NCI-H446 treated with DMSO at 0.1 percent for 48 hours (cell line): ENCODE measurements around the gene KIF12.

Experiments used
- DNase-seq: peaks from one replicate; lab custom pipeline; 2025; lab: John Stamatoyannopoulos, UW

KIF12 gene

DNA sequence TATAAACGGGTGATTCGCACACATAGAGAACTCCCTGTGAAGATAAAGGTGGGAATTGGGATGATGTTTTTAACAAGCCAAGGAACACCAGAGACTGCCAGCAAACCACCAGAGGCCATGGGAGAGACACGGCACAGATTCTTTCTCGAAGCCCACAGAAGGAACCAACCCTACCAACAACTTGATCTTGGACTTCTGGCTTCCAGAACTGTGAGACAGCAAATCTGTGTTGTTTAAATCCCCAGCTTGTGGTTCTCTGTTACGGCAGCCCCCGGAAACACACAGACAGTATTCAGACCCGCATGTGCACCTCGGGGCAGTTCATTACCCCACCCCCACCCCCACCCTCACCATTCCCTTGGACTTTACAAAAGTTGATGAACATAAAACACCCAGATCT lies 33.8 kb downstream of the KIF12 start:
- DNase-seq = no peak

DNA sequence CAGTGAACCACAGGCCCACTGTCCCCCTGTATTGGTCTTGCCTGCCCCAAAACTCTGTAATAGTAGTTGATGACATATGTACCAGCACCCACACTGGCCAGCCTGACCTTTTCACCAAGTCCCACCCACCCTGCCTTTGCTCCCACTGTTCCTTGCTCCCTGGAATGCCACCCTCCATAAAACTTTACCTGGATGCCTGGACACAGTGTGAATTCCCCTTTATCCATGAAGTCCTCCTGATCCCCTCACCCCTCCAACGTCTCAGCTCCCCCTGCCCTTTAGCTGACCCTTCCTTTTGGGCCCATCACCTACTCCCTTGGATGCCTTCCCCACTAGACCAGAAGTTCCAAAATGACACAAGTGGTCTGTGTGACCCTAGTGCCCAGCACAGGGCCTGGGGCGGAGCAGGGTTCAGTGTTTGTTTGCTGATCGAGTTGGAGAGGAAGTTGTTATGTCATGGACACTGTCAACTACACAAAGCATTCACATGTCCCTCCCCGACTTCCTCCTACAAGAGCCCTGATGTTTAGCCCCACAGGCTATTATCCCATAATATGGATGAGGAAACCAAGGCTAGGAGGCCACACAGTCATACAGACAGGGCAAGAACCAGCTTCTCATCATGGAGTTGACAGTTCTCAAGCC lies 37.1 kb downstream of the KIF12 start:
- DNase-seq = no peak

DNA sequence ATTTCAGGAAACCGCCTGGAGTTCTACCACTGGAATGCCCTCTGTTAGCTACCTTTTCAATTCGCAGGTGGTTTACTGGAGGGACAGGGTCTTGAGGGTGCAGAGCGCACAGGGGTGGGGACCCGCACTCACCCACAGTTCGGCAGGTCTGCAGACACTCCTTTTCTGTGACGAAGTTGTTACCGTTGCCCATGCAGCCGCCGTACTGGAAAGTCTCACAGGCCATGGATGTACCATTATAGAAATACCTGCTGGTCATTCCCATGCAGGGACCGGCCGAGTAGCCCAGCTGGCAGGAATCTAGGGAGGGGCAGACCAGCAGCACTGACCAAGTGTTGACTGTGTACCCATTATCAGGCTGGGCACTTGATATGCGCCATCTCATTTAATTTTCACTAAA lies 37.8 kb downstream of the KIF12 start:
- DNase-seq = no peak

DNA sequence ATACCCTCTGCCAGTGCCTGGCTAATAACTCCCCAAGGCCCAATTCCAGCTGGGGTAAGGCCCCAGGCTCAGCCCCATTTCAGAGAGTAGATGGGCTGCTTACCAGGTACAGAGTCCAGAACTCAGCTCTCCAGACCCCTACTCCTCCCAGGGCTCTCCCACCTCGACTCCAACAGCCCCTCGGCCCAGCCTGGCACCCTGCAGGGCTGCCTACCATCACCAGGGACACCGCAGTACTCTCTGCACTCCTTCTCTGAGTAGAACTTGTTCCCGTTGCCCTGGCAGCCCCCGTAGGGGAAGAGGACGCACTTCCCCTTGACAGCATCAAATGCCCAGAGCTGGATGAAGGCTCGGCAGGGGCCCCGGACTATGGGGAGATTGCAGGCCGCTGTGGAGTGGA lies 38.4 kb downstream of the KIF12 start:
- no peak for DNase-seq

DNA sequence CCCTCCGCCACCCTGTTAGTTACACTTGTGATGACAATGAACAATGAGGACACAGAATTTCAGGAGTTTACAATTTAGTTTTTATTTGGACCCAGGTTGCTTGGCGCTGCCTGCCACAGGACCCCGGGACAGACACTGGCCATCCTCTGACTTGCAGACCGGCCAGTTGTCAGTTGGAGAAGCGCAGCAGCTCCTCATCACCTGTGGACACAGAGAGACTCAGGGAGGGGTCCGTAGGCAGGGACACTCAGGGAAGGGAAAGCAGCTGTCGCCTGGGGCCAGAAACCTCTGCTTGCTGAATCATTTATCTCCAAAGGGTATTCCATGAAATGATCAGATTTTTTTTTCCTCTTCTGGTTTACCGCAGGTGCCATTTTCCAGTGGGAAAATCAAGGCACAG lies 39.0 kb downstream of the KIF12 start:
- no peak for DNase-seq

DNA sequence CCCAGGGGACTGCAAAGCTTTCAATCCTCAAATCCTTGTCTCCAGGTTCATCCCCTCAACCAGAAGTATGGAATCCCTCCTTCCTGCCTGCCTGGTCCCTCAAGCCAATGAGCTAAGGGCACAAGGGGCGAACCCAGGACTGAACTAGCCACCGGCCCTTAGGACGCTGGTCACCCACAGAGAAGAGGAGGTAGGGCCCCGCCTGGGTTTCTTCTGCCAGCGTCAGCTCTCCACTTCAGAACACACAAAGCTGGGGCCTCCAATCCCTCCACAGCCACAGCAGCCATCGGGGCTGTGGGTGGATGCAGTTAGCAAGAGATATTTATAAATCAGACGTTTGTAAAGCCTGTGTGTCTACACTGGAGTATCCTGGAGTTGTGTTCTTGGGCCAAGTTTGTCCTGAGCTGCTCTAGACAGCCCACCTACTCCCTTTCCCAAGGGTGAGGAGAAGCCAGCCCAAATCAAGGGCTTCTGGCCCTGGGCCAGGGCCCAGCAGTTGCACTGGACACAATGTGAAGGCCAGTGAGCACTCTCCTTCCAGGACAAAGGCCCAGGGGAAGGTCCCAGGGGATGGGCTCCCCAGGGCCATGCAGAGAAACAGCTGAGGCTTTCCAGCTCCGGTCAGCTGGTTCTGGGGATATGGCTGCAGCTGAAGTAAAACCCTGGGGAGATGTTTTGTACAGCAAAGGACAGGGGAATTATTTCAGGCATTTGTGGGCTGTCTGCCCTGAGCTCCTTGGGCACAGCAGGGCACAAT lies 39.9 kb downstream of the KIF12 start:
- DNase-seq = no peak

DNA sequence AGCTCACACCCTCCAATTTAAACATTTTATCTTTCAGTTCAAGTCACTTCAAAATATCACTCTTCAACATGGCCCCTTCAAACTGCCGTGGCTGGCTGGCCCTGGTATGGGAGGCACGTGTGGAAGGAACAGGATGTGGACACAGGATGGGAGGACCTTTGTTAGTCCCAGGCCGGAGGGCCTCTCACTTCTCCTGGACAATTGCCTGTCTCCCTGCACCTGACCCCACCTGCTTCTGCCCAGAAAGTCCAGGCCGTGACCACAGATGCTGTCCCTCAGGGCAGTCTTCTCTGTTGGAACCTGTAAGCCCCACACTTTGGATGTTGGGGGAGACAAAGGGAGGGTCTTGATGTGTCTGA lies 40.4 kb downstream of the KIF12 start:
- no peak for DNase-seq

DNA sequence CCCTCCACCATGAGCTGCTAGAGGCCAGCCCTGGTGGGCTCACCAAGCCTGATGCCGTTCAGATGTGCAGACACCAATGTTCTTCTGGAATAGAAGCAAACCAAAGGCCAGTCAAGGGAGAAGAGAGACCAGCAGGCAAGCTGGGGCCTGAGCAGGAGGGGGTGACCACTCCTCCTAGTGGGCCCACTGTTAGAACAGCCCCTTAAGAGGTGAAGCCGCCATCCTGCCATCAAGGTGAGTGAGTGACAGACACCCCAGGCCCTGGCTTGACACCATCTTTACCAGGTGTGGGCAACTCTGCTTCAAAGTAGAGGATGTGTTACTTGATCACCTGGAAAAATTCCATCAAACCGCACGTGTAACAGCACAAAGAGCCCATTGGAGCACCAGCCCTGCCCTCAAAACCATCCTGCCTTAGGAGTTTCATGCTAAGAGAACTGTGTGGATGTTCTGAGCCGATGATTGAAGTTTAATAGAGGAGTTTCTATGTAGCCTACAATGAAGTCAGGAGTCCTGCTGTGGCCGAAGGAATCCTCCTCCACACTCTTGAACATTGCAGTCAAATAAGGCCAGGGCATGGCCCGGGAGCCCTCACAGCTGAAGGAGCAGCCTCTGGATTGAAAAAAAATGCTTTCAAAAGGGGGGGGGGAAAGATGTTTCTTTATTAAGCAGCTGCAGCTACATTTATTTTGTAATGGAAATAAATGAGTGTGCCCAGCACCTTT lies 41.8 kb downstream of the KIF12 start:
- DNase-seq = no peak

DNA sequence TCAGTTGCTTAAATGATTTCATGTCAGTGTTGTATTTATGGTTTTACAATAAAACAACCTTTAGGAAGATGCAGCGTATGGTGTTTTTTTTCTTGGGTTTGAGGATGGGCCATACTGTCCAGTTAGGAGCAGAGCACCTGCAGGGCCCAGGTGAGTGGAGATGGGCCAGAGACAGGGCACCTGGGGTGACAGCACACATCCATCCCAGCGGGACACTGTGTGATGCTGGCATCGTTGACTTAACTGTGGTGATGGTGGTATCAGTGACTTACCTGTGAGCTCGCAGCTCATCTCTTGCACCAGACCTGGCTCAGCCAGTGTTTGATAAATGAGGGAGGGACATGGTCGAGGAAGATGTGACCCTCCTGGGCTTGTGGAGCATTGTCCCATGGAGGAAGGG lies 42.6 kb downstream of the KIF12 start:
- DNase-seq = no peak

DNA sequence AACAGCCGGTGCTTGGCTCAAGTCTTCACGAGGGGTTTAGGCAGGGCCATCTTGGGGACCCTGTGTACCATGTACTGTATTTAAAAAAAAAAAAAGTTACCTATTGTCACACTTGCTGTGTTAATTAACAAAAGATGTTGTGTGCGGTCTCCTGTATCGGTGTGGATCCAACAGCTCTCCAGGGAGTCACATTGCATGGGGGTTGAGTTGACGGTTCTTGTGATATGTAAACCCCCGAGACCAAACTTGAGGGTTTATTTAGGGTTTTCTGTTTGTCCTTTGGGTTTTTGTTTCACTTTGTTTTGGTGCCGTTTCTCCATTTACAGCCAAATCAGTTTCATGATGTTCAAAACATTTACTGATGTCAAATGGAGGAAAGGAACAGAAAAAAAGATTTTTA lies 43.2 kb downstream of the KIF12 start:
- DNase-seq = no peak

DNA sequence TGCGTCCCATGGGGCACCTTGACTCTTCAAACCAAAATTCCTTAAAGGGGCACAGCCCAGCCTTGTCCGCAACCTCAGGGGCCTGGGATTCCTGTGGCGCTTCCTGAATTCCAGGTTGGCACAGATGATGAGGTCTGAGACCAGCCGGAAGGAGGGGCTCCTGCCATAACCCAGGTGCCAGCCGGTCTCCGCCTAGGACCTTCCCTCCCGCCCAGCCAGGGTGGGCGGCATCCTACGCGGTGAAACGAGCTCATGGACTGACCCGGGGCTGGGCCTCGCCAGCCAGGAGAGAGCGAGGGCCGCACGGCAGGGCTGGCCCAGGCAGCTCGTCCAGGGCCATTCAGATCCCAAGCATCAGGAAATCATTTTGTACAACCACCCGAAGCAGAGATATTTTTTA lies 44.0 kb downstream of the KIF12 start:
- no peak for DNase-seq

DNA sequence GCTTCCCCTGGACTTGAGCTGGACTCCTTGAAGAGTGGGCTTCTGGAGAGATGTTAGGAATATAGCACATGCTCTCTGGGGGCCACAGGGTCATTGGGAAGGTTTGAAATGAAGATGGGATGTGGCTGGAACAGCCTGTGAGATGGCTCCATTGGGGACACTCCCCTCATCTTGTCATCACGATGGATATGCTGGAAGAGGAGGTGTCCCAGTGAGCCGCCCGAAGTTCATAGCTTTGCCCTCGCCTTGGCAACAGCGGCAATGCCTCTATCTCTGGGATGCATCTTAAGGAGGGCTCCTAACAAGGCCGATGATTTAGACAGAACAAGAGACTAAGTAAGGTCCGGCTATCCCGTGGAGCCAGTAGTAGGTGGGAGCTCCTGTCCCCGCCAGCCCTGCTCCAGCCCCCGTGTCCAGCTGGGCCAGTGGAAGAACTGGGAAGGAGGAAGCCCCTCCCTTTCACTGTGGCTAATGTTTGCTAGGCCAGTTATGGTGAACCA lies 44.9 kb downstream of the KIF12 start:
- DNase-seq = no peak

DNA sequence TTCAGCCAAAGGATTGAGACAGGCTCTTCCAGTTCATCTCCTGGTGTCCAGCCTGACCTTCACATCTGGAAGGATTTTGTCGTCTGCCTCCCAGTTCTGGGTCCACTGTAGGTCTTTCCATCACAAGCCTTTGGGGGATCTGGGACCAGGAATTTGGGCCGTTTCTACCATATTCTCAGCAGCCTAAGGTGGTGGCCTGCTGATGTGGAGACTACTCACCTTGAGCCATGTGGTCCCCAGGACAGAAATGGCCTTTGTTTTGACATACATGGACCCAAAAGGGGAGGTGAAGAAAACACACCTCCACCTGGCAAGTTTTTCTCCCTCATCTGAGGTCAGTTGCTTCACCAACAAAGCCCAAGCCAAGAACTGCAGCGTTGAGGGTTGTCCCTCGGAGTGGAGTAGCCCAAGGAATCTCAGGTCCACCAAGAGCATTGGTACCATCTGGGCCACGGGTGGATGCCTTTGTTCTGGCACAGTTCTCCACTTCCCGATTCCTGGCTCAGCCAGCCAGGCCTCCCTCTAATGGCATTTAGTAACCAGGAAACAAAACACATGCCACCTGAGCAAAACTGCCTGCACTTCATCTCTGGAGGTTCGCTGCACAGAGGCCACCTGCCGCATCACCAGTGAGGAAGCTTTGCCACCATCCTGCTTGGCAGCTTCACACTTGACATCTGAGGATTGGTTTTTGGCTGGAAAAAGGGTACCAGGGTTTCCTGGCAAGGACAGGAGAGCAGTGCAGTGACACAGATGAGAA lies 45.7 kb downstream of the KIF12 start:
- no peak for DNase-seq

DNA sequence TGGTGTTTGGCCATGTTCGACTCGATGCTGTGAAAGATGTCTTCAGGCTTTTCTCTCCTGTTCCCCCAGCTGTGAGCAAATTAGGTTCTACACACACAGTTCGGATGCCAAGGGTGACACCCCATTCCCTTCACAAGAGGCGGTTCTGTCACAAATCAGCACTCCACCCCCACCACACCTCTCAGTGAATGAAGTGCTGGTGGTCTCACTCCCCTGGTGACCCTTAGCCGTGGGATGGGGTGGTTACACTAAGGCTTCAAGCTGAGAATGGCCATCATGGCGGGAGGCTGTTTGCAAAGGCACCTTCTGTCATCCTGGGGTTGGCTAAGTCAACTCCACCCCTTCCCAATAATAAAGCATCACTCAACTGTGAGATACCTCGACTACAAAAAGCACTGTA lies 47.4 kb downstream of the KIF12 start:
- DNase-seq = no peak

DNA sequence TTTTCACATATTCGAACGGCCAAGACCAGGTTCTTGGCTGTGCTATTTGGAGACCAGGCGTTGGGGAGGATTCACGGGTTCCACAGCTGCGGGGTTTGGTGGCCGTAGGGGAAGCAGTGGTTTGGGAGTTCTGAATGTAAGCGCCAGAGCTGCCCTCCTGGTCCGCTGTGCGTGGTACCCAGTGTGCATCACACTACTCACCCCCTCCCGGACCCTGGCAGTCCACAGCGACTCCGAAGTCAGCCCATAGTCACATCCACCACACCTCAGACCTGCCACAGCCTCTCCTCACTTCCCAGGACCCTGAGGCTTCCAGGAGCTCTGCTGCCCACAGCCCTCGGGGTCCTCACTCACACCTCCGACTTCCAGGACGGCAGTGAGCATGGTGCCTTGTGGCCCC lies 47.8 kb downstream of the KIF12 start:
- DNase-seq = no peak

DNA sequence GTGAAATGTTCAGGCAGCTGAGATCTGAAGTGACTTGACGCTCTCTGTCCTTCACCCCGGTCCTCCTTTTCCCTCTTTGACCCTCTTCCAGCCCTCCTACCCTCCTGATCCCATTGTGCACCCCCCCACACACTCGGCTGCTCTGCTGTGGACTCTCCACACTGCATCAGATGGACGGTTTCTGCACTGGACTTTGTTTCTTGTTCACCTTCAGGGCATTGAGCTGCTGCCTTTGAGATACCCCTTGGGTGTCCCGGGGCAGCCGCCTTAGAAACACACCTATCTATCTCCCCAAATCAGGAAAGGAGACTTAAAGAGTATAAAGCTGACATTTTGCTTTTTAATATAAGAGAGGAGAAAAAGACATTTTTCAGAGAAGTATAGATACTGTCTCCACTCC lies 48.4 kb downstream of the KIF12 start:
- no peak for DNase-seq

DNA sequence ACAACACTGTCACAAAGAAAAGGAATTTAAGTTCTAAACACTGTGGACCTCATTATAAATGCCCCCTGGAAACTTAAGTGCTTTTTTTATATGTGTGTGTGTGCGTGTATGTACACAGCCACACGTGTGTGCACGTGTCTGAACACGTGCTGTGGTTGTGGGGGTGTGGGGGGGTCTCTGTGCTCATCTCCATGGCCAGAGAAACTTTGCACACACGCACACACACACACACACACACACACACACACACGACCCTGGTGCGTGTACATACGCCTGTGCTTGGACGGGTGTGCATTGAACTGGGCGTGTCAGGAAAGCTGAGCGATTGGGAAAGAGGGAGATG lies 48.9 kb downstream of the KIF12 start:
- no peak for DNase-seq

DNA sequence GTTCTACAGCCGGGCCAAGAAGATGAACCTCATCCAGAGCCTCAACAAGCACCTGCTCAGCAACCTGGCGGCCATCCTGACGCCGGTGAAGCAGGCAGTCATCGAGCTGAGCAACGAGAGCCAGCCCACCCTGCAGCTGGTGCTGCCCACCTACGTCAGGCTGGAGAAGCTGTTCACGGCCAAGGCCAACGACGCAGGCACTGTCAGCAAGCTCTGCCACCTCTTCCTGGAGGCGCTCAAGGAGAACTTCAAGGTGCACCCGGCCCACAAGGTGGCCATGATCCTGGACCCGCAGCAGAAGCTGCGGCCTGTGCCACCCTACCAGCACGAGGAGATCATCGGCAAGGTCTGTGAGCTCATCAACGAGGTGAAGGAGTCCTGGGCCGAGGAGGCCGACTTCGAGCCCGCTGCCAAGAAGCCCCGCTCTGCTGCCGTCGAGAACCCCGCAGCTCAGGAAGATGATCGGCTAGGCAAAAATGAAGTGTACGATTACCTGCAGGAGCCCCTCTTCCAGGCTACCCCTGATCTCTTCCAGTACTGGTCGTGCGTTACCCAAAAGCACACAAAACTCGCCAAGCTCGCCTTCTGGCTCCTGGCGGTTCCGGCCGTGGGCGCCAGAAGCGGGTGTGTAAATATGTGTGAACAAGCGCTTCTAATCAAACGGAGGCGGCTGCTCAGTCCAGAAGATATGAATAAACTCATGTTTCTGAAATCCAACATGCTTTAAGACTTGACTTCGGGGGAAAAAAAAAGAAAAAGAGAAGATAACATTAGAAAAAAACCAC lies 49.5 kb downstream of the KIF12 start:
- DNase-seq = no peak

DNA sequence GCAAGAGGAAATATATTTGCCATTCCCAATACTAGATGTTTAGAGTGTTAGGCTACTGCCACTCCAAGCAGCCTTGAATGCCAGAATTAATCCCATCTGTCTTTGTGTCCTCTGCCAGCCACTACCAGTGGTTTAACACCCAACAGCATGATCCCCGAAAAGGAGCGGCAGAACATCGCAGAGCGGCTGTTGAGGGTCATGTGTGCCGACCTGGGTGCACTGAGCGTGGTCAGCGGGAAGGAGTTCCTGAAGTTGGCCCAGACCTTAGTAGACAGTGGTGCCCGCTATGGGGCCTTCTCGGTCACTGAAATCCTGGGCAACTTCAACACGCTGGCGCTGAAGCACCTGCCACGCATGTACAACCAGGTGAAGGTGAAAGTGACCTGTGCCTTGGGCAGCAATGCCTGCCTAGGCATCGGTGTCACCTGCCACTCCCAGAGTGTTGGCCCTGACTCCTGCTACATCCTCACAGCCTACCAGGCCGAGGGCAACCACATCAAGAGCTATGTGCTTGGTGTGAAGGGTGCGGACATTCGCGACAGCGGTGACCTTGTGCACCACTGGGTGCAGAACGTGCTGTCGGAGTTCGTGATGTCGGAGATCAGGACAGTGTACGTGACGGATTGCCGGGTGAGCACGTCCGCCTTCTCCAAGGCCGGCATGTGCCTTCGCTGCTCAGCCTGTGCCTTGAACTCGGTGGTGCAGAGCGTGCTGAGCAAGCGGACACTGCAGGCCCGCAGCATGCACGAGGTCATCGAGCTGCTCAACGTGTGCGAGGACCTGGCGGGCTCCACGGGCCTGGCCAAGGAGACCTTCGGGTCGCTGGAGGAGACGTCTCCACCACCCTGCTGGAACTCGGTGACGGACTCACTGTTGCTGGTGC lies 50.3 kb downstream of the KIF12 start:
- no peak for DNase-seq

DNA sequence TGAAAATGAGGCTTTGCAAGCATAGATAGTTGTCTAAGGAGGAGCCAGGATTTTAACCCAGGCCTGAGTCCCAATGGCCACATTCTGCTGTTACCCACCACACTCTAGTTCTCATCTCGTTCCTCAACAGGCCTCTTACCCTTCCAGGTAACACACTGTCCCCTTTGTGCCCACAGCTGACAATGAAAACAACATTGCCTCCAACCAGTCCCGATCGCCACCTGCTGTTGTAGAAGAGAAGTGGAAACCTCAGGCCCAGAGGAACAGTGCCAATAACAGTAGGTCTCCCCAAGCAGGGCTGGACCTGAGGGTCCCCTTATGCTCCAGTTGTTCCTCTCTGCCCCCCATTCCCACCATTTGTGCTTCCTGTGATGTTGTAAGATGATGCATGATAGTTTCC lies 51.4 kb downstream of the KIF12 start:
- no peak for DNase-seq

DNA sequence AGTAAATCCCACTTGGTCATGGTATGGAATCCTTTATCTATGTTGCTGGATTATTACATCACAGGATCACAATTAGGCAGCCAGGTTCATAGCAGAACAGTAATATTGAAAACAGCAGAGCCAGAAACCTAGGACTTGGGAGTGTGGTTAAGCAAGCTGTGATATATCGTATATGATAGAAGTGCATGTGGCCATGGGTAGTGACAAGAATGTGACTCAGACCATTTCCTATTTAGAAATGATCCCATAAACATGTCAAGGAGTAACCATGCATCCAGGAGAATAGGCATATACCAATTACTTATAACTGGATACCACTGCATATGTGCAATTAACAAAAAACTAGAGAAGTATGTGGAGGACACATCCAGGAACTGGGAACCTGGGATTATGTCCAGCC lies 52.2 kb downstream of the KIF12 start:
- DNase-seq = no peak
